Suppressor macrophage (primary cell): Measurements from ENCODE around the gene SLIT3.

ENCODE experiments used
- DNase-seq, 4 experiments: peaks; one replicate each; pipeline ENCODE4 v3.0.0-alpha.2; 2020 to 2022

SLIT3 gene

GRCh38 chr5:168879929-168880328 is 421.0 kb downstream of the SLIT3 start:
- DNase-seq = peak in 2 of 4 experiments; percentile 13 to 32

GRCh38 chr5:168879331-168879730 is 421.6 kb downstream of the SLIT3 start:
- peak in 1 of 4 experiments; percentile 42 for DNase-seq

GRCh38 chr5:168878135-168878745 is 422.7 kb downstream of the SLIT3 start:
- no peak for DNase-seq

GRCh38 chr5:168877132-168877892 is 423.6 kb downstream of the SLIT3 start:
- DNase-seq = no peak

GRCh38 chr5:168876419-168876818 is 424.5 kb downstream of the SLIT3 start:
- no peak for DNase-seq

GRCh38 chr5:168875832-168876231 is 425.1 kb downstream of the SLIT3 start:
- DNase-seq = no peak

GRCh38 chr5:168874713-168875380 is 426.1 kb downstream of the SLIT3 start:
- DNase-seq = peak in 2 of 4 experiments; percentile 18 to 29

GRCh38 chr5:168872246-168872645 is 428.7 kb downstream of the SLIT3 start:
- DNase-seq = no peak

GRCh38 chr5:168870910-168871309 is 430.0 kb downstream of the SLIT3 start:
- no peak for DNase-seq

- DNase-seq = no peak
Measured at GRCh38 chr5:168869615-168870227, 431.2 kb downstream of the SLIT3 start.

- DNase-seq = no peak
Measured at GRCh38 chr5:168867241-168867640, 433.7 kb downstream of the SLIT3 start.

- DNase-seq = no peak
Measured at GRCh38 chr5:168865968-168866367, 435.0 kb downstream of the SLIT3 start.

- DNase-seq = no peak
Measured at GRCh38 chr5:168863021-168863420, 437.9 kb downstream of the SLIT3 start.

- no peak for DNase-seq
Measured at GRCh38 chr5:168860503-168860902, 440.4 kb downstream of the SLIT3 start.

GRCh38 chr5:168860081-168860480 is 440.9 kb downstream of the SLIT3 start:
- DNase-seq = no peak

- no peak for DNase-seq
Measured at GRCh38 chr5:168859471-168859870, 441.5 kb downstream of the SLIT3 start.

- DNase-seq = no peak
Measured at GRCh38 chr5:168858994-168859393, 441.9 kb downstream of the SLIT3 start.

- DNase-seq = no peak
Measured at GRCh38 chr5:168858371-168858770, 442.6 kb downstream of the SLIT3 start.

- no peak for DNase-seq
Measured at GRCh38 chr5:168853972-168854371, 447.0 kb downstream of the SLIT3 start.

GRCh38 chr5:168852329-168852728 is 448.6 kb downstream of the SLIT3 start:
- DNase-seq = no peak

- peak; percentile 7 to 37 (median 25) for DNase-seq
Measured at GRCh38 chr5:168851902-168852321, 449.0 kb downstream of the SLIT3 start.

GRCh38 chr5:168850683-168851082 is 450.3 kb downstream of the SLIT3 start:
- no peak for DNase-seq

- DNase-seq = no peak
Measured at GRCh38 chr5:168848569-168848968, 452.4 kb downstream of the SLIT3 start.
